HG03066 (cell line): ENCODE results near the gene RNASEH2B.

Experiments
- ATAC-seq: cut with Tn5 transposase; IDR thresholded peaks from one replicate; pipeline ENCODE4 v1.9.1; 2021; ENCODE audit warnings: low read depth; ENCODE audit not compliant: unreplicated experiment

RNASEH2B gene

GRCh38 chr13:50905256-50905655 lies 4.3 kb upstream of the RNASEH2B start:
- no peak for ATAC-seq

GRCh38 chr13:50907781-50908180 lies 1.8 kb upstream of the RNASEH2B start:
- no peak for ATAC-seq

- no peak for ATAC-seq
Measured at GRCh38 chr13:50908371-50908770, 1.2 kb upstream of the RNASEH2B start.

GRCh38 chr13:50910485-50910805 lies 854 bp downstream of the RNASEH2B start:
- ATAC-seq, result no peak

GRCh38 chr13:50911081-50911631 lies 1.6 kb downstream of the RNASEH2B start:
- ATAC-seq, result no peak

GRCh38 chr13:50911937-50912795 lies 2.6 kb downstream of the RNASEH2B start:
- ATAC-seq, result peak; percentile 61

- ATAC-seq, result no peak
Measured at GRCh38 chr13:50912851-50913250, 3.3 kb downstream of the RNASEH2B start.

- ATAC-seq, result no peak
Measured at GRCh38 chr13:50914176-50914700, 4.6 kb downstream of the RNASEH2B start.

- ATAC-seq, result no peak
Measured at GRCh38 chr13:50914848-50915247, 5.3 kb downstream of the RNASEH2B start.

- ATAC-seq, result no peak
Measured at GRCh38 chr13:50915565-50915964, 6.0 kb downstream of the RNASEH2B start.

GRCh38 chr13:50916701-50917184 lies 7.2 kb downstream of the RNASEH2B start:
- no peak for ATAC-seq

- ATAC-seq, result no peak
Measured at GRCh38 chr13:50917572-50917971, 8.0 kb downstream of the RNASEH2B start.

- ATAC-seq, result no peak
Measured at GRCh38 chr13:50918567-50918966, 9.0 kb downstream of the RNASEH2B start.

GRCh38 chr13:50919277-50919676 lies 9.7 kb downstream of the RNASEH2B start:
- ATAC-seq, result no peak

GRCh38 chr13:50921706-50922105 lies 12.1 kb downstream of the RNASEH2B start:
- ATAC-seq, result no peak

GRCh38 chr13:50923272-50923671 lies 13.7 kb downstream of the RNASEH2B start:
- no peak for ATAC-seq

- ATAC-seq, result no peak
Measured at GRCh38 chr13:50924025-50924424, 14.4 kb downstream of the RNASEH2B start.

GRCh38 chr13:50927701-50928100 lies 18.1 kb downstream of the RNASEH2B start:
- ATAC-seq, result no peak

GRCh38 chr13:50928102-50928501 lies 18.5 kb downstream of the RNASEH2B start:
- ATAC-seq, result no peak

- ATAC-seq, result no peak
Measured at GRCh38 chr13:50928659-50929462, 19.3 kb downstream of the RNASEH2B start.

- no peak for ATAC-seq
Measured at GRCh38 chr13:50932091-50932490, 22.5 kb downstream of the RNASEH2B start.
